ENCODE measurements around the gene DACT2. TPM values are rescaled to one million over a fixed set of nuclear protein-coding genes. Genes with fewer than 3 reads are reported as not detected.

Gene DACT2
- total RNA-seq, 4 donors from 2014 or later: 0.38 TPM; not detected in 3

GRCh38 chr6:168305863-168306262, 13.7 kb downstream of the DACT2 start:
- TF ChIP-seq CTCF (IDR thresholded peaks at IDR 0.05; ENCODE audit: low read depth): no peak

GRCh38 chr6:168305096-168305749, 14.4 kb downstream of the DACT2 start:
- no peak for TF ChIP-seq CTCF (IDR thresholded peaks at IDR 0.05; ENCODE audit: low read depth)

GRCh38 chr6:168304752-168305015, 14.9 kb downstream of the DACT2 start:
- TF ChIP-seq CTCF (IDR thresholded peaks at IDR 0.05; ENCODE audit: low read depth): no peak

GRCh38 chr6:168303982-168304751, 15.4 kb downstream of the DACT2 start:
- no peak for TF ChIP-seq CTCF (IDR thresholded peaks at IDR 0.05; ENCODE audit: low read depth)

GRCh38 chr6:168302534-168302933, 17.0 kb downstream of the DACT2 start:
- TF ChIP-seq CTCF (IDR thresholded peaks at IDR 0.05; ENCODE audit: low read depth): no peak

- no peak for TF ChIP-seq CTCF (IDR thresholded peaks at IDR 0.05; ENCODE audit: low read depth)
Measured at GRCh38 chr6:168301648-168302398, 17.8 kb downstream of the DACT2 start.

- no peak for TF ChIP-seq CTCF (IDR thresholded peaks at IDR 0.05; ENCODE audit: low read depth)
Measured at GRCh38 chr6:168300975-168301647, 18.5 kb downstream of the DACT2 start.
